Measurements from ENCODE around the gene PIK3C2G.

PIK3C2G gene

DNA sequence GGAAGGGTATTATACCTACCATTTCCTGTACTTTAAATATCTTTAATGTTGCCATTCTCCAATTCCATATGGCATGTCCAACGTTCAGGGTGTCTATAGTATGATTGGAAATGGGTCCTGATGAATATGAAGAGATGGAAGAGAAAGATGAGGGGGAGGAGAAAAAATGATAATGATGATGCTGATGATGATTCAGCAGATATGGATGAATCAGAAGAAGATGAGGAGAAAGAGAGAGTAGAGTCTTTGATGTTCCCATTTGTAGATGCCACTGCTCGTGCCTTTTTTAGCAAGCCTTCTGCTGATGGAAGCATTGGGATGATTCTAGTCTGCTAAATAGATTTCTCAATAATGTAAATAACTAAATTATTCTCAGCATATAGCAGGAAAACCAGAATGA is 163.5 kb downstream of the PIK3C2G start:
- Histone ChIP-seq H2BK5ac (ENCODE audit: low read depth, low read length, poor library complexity, severe bottlenecking) (no peak overlapping the region), H3K14ac (ENCODE audit: low read length in 2 of 2) (no peak overlapping the region), H2AFZ (ENCODE audit: low read depth, low read length) (no peak overlapping the region), H3K9ac (ENCODE audit: low read length) (no peak overlapping the region), H2BK12ac (ENCODE audit: low read length in 2 of 2) (no peak overlapping the region), H3K4me1 (ENCODE audit: control insufficient read depth, insufficient read depth, low read depth, low read length) (no peaks in the 10 kb centered on the region), H4K8ac (ENCODE audit: low read length) (no peak overlapping the region), H3K4me2 (ENCODE audit: low read length, poor library complexity, severe bottlenecking) (no peak overlapping the region), H2BK120ac (ENCODE audit: low read depth, low read length) (no peak overlapping the region), H3K18ac (ENCODE audit: low read depth in 1 of 2, low read length in 2 of 2) (no peak overlapping the region), H3K4ac (ENCODE audit: low read depth in 1 of 2, low read length in 2 of 2) (no peak overlapping the region), H2BK15ac (ENCODE audit: low read depth, poor library complexity, severe bottlenecking) (no peak overlapping the region), H3K79me1 (replicated peaks; ENCODE audit: low read length, poor library complexity, severe bottlenecking) (no peaks in the 10 kb centered on the region), H3K27me3 (ENCODE audit: control insufficient read depth in 1 of 2, insufficient read depth in 1 of 2, low read length in 2 of 2) (no peaks in the 10 kb centered on the region), H3K23ac (ENCODE audit: low read length in 2 of 2) (no peak overlapping the region), H4K91ac (ENCODE audit: low read length) (no peak overlapping the region), H2AK5ac (ENCODE audit: low read length, severe bottlenecking) (no peak overlapping the region), H3K9me3 (ENCODE audit: control insufficient read depth, low read length) (no peaks in the 10 kb centered on the region), H3K4me3 (ENCODE audit: insufficient read depth in 1 of 2, low read depth in 1 of 2, low read length in 2 of 2) (no peak overlapping the region), H3K27ac (ENCODE audit: low read length, poor library complexity, severe bottlenecking) (no peak overlapping the region), H3K36me3 (ENCODE audit: control insufficient read depth in 1 of 2, insufficient read depth in 2 of 2, low read depth in 1 of 2, low read length in 2 of 2) (no peaks in the 10 kb centered on the region)
- DNase-seq = no peak
- 93% methylated on average over 1 of the region's 2 CpGs for WGBS

DNA sequence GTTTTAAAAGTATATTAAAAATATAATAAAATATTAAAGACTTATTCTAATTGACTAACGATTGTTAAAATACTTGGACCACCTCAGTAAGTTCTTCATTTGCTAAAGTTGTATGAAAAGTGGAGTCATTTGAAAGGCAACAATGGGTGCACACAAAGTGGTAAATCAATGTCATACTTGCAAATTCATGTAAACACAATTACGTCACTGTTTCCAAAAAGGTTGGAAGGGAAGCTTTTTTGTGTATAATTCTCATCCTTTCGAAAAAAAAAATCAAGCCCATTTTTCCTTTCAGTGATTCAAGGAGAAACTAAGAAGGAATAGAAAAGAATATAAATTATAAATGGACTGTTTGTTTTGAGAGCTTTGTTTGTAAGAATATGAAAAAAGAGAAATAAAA is 166.2 kb downstream of the PIK3C2G start:
- H3K4ac ChIP-seq (ENCODE audit: low read depth in 1 of 2, low read length in 2 of 2) = no peak overlapping the region
- WGBS = no CpG with 5 or more reads among the region's 3 CpGs
- no peak overlapping the region for H3K4me3 ChIP-seq (ENCODE audit: insufficient read depth in 1 of 2, low read depth in 1 of 2, low read length in 2 of 2)
- H2BK12ac ChIP-seq (ENCODE audit: low read length in 2 of 2) = no peak overlapping the region
- no peak overlapping the region for H4K8ac ChIP-seq (ENCODE audit: low read length)
- H3K9ac ChIP-seq (ENCODE audit: low read length) = no peak overlapping the region
- no peaks in the 10 kb centered on the region for H3K36me3 ChIP-seq (ENCODE audit: control insufficient read depth in 1 of 2, insufficient read depth in 2 of 2, low read depth in 1 of 2, low read length in 2 of 2)
- no peaks in the 10 kb centered on the region for H3K79me1 ChIP-seq (replicated peaks; ENCODE audit: low read length, poor library complexity, severe bottlenecking)
- H2BK120ac ChIP-seq (ENCODE audit: low read depth, low read length) = no peak overlapping the region
- H3K27ac ChIP-seq (ENCODE audit: low read length, poor library complexity, severe bottlenecking) = no peak overlapping the region
- H3K23ac ChIP-seq (ENCODE audit: low read length in 2 of 2) = no peak overlapping the region
- H2AK5ac ChIP-seq (ENCODE audit: low read length, severe bottlenecking) = no peak overlapping the region
- no peak overlapping the region for H2AFZ ChIP-seq (ENCODE audit: low read depth, low read length)
- H3K18ac ChIP-seq (ENCODE audit: low read depth in 1 of 2, low read length in 2 of 2) = no peak overlapping the region
- H3K4me2 ChIP-seq (ENCODE audit: low read length, poor library complexity, severe bottlenecking) = no peak overlapping the region
- H3K14ac ChIP-seq (ENCODE audit: low read length in 2 of 2) = no peak overlapping the region
- no peaks in the 10 kb centered on the region for H3K27me3 ChIP-seq (ENCODE audit: control insufficient read depth in 1 of 2, insufficient read depth in 1 of 2, low read length in 2 of 2)
- no peak overlapping the region for H2BK15ac ChIP-seq (ENCODE audit: low read depth, poor library complexity, severe bottlenecking)
- H3K4me1 ChIP-seq (ENCODE audit: control insufficient read depth, insufficient read depth, low read depth, low read length) = no peaks in the 10 kb centered on the region
- H2BK5ac ChIP-seq (ENCODE audit: low read depth, low read length, poor library complexity, severe bottlenecking) = no peak overlapping the region
- no peak overlapping the region for H4K91ac ChIP-seq (ENCODE audit: low read length)
- no peaks in the 10 kb centered on the region for H3K9me3 ChIP-seq (ENCODE audit: control insufficient read depth, low read length)
- no peak for DNase-seq

DNA sequence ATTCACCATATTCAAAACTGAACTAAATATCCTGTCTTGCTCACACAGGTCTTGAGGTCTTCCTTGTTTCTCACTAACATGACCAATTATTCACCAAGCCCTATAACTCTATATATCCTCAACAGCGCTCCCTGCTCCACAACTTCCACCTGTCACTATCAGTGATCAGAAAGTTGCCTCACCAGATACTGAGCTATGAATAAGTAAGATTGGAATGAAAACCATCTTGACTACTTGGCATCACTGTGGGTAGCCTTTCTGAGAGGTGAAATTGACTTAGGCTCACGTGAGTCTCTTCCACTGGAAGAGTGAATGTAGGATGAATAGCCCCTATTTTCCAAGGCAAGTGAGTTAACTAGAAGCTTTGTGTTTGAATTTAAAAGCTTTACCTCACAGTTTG is 167.1 kb downstream of the PIK3C2G start:
- Histone ChIP-seq H3K14ac (ENCODE audit: low read length in 2 of 2) (no peak overlapping the region), H4K91ac (ENCODE audit: low read length) (no peak overlapping the region), H3K4me3 (ENCODE audit: insufficient read depth in 1 of 2, low read depth in 1 of 2, low read length in 2 of 2) (no peak overlapping the region), H3K4me2 (ENCODE audit: low read length, poor library complexity, severe bottlenecking) (no peak overlapping the region), H2BK5ac (ENCODE audit: low read depth, low read length, poor library complexity, severe bottlenecking) (no peak overlapping the region), H3K4ac (ENCODE audit: low read depth in 1 of 2, low read length in 2 of 2) (no peak overlapping the region), H2BK15ac (ENCODE audit: low read depth, poor library complexity, severe bottlenecking) (no peak overlapping the region), H2BK12ac (ENCODE audit: low read length in 2 of 2) (no peak overlapping the region), H3K9ac (ENCODE audit: low read length) (no peak overlapping the region), H3K36me3 (ENCODE audit: control insufficient read depth in 1 of 2, insufficient read depth in 2 of 2, low read depth in 1 of 2, low read length in 2 of 2) (no peaks in the 10 kb centered on the region), H3K9me3 (ENCODE audit: control insufficient read depth, low read length) (no peaks in the 10 kb centered on the region), H2BK120ac (ENCODE audit: low read depth, low read length) (no peak overlapping the region), H3K18ac (ENCODE audit: low read depth in 1 of 2, low read length in 2 of 2) (no peak overlapping the region), H3K27me3 (ENCODE audit: control insufficient read depth in 1 of 2, insufficient read depth in 1 of 2, low read length in 2 of 2) (no peaks in the 10 kb centered on the region), H2AK5ac (ENCODE audit: low read length, severe bottlenecking) (no peak overlapping the region), H3K23ac (ENCODE audit: low read length in 2 of 2) (no peak overlapping the region), H3K79me1 (replicated peaks; ENCODE audit: low read length, poor library complexity, severe bottlenecking) (no peaks in the 10 kb centered on the region), H4K8ac (ENCODE audit: low read length) (no peak overlapping the region), H3K27ac (ENCODE audit: low read length, poor library complexity, severe bottlenecking) (no peak overlapping the region), H2AFZ (ENCODE audit: low read depth, low read length) (no peak overlapping the region), H3K4me1 (ENCODE audit: control insufficient read depth, insufficient read depth, low read depth, low read length) (no peaks in the 10 kb centered on the region)
- WGBS = 96% methylated on average over 2 of the region's 2 CpGs
- no peak for DNase-seq

DNA sequence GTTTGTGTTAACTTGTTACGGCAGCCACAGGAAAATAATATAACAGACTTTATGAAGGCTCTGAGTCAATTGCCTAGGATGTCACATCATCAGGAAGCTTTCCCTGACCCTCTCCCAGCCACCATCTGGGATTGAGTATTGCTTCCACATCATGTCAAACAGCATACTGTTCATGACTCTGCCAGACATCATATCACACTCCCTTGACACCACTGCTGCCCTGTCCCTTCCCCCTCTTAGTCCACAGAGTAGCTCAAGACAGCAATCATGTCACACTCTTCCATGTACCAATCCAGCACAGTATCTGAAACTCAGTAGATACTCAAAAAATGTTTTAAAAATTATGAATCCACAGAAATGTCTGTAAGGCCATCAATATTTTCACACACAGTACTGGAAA is 168.0 kb downstream of the PIK3C2G start:
- no peak overlapping the region for H3K27ac ChIP-seq (ENCODE audit: low read length, poor library complexity, severe bottlenecking)
- H2BK5ac ChIP-seq (ENCODE audit: low read depth, low read length, poor library complexity, severe bottlenecking) = no peak overlapping the region
- H2BK12ac ChIP-seq (ENCODE audit: low read length in 2 of 2) = no peak overlapping the region
- no peak overlapping the region for H3K14ac ChIP-seq (ENCODE audit: low read length in 2 of 2)
- no peaks in the 10 kb centered on the region for H3K36me3 ChIP-seq (ENCODE audit: control insufficient read depth in 1 of 2, insufficient read depth in 2 of 2, low read depth in 1 of 2, low read length in 2 of 2)
- no peak overlapping the region for H2BK120ac ChIP-seq (ENCODE audit: low read depth, low read length)
- H3K18ac ChIP-seq (ENCODE audit: low read depth in 1 of 2, low read length in 2 of 2) = no peak overlapping the region
- H3K79me1 ChIP-seq (replicated peaks; ENCODE audit: low read length, poor library complexity, severe bottlenecking) = no peaks in the 10 kb centered on the region
- H4K8ac ChIP-seq (ENCODE audit: low read length) = no peak overlapping the region
- H4K91ac ChIP-seq (ENCODE audit: low read length) = no peak overlapping the region
- no peak overlapping the region for H2AFZ ChIP-seq (ENCODE audit: low read depth, low read length)
- no peak overlapping the region for H3K23ac ChIP-seq (ENCODE audit: low read length in 2 of 2)
- no peak overlapping the region for H3K9ac ChIP-seq (ENCODE audit: low read length)
- no peak overlapping the region for H2BK15ac ChIP-seq (ENCODE audit: low read depth, poor library complexity, severe bottlenecking)
- no peak overlapping the region for H3K4me3 ChIP-seq (ENCODE audit: insufficient read depth in 1 of 2, low read depth in 1 of 2, low read length in 2 of 2)
- no peaks in the 10 kb centered on the region for H3K27me3 ChIP-seq (ENCODE audit: control insufficient read depth in 1 of 2, insufficient read depth in 1 of 2, low read length in 2 of 2)
- no peaks in the 10 kb centered on the region for H3K4me1 ChIP-seq (ENCODE audit: control insufficient read depth, insufficient read depth, low read depth, low read length)
- no peak overlapping the region for H3K4ac ChIP-seq (ENCODE audit: low read depth in 1 of 2, low read length in 2 of 2)
- no peaks in the 10 kb centered on the region for H3K9me3 ChIP-seq (ENCODE audit: control insufficient read depth, low read length)
- no peak for DNase-seq
- H2AK5ac ChIP-seq (ENCODE audit: low read length, severe bottlenecking) = no peak overlapping the region
- no peak overlapping the region for H3K4me2 ChIP-seq (ENCODE audit: low read length, poor library complexity, severe bottlenecking)
- 72% methylated on average over 1 of the region's 1 CpG for WGBS

Data from mesenchymal stem cell (in vitro differentiated cells and primary cell).